Activated naive CD4-positive, alpha-beta T cell treated with anti-CD3 and anti-CD28 coated beads for 36 hours (primary cell): ENCODE results near the gene TRIM40. TPM values are rescaled to one million over a fixed set of nuclear protein-coding genes. Genes with fewer than 3 reads are reported as not detected.

Source experiments
- CTCF ChIA-PET: fragments of 350-600 bp; sonication (Branson Sonifier 250); formaldehyde crosslinking; loops from one replicate; lab custom pipeline; 2021; ENCODE audit warnings: antibody characterized with exemption; lab: Charles Lee
- DNase-seq: peaks from one replicate; pipeline ENCODE4 v3.0.0-alpha.2; 2020
- H3K27ac Mint-ChIP-seq: one replicate; pipeline ENCODE4 v1.8.0; 2021; ENCODE audit warnings: mild to moderate bottlenecking, mixed read lengths
- H3K27me3 Mint-ChIP-seq: one replicate; pipeline ENCODE4 v1.8.0; 2021; ENCODE audit warnings: low read depth, mixed read lengths
- H3K36me3 Mint-ChIP-seq: one replicate; pipeline ENCODE4 v1.8.0; 2021; ENCODE audit warnings: low read depth, mixed read lengths
- H3K4me1 Mint-ChIP-seq: one replicate; pipeline ENCODE4 v1.8.0; 2021; ENCODE audit warnings: low read depth, mixed read lengths
- H3K4me3 Mint-ChIP-seq: one replicate; pipeline ENCODE4 v1.8.0; 2021; ENCODE audit warnings: mild to moderate bottlenecking, moderate library complexity, mixed read lengths
- H3K9me3 Mint-ChIP-seq: one replicate; pipeline ENCODE4 v1.8.0; 2021; ENCODE audit warnings: mixed read lengths
- intact Hi-C: fragments of 100-400 bp; cut with micrococcal nuclease; formaldehyde crosslinking; loops from one replicate; pipeline ENCODE4 v1.15.1; 2023
- total RNA-seq, 2 experiments: library from RNA; stranded (reverse); gene quantifications; one replicate each; pipeline ENCODE4 v1.2.3, GENCODE V29; 2021

The TRIM40 gene
- total RNA-seq, 2 experiments from 2014 or later: not detected

DNA sequence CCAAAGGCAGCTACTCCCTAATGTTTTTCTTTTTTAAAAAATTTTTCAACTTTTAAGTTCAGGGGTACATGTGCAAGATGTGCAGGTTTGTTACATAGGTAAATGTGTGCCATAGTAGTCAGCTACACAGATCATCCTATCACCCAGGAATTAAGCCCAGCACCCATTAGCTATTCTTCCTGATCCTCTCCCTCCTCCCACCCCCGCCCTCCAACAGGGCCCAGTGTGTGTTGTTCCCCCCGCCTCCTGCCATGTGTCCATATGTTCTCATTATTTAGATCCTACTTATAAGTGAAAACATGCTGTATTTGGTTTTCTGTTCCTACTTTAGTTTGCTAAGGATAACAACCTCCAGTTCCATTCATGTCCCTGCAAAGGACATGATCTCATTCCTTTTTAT lies 39.8 kb downstream of the TRIM40 start:
- DNase-seq: no peak
- no peaks in the 10 kb centered on the region for H3K36me3 Mint-ChIP-seq
- intact Hi-C loops: loop anchor here (10.0 kb wide), 1 partner anchor 161 kb away; no protein-coding TSS in a partner anchor
- H3K27me3 Mint-ChIP-seq: peaks cover 46% of the 10 kb centered on the region
- no peak overlapping the region for H3K27ac Mint-ChIP-seq
- H3K4me3 Mint-ChIP-seq: no peak overlapping the region
- CTCF ChIA-PET: interaction anchor here (1.3 kb wide), 1 partner anchor 72 kb away, joined by 5 read pairs; no protein-coding TSS in a partner anchor
- H3K9me3 Mint-ChIP-seq: peaks cover 7% of the 10 kb centered on the region
- peaks cover 2% of the 10 kb centered on the region for H3K4me1 Mint-ChIP-seq

DNA sequence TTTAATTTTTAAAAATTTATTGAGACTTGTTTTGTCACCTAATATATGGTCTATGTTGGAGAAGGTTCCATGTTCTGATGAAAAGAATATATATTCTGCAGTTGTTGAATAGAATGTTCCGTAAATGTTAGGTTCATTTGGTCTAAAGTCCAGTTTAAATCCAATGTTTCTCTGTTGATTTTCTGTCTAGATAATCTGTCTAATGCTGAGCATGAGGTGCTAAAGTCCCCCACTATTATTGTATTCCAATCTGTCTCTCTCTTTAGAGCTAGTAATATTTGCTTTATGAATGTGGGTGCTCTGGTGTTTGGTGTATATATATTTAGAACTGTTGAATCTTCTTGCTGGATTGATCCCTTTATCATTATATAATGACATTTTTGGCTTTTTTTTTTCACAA lies 42.9 kb downstream of the TRIM40 start:
- H3K27me3 Mint-ChIP-seq: peaks cover 31% of the 10 kb centered on the region
- H3K36me3 Mint-ChIP-seq: no peaks in the 10 kb centered on the region
- intact Hi-C loops: loop anchor here (10.0 kb wide), 1 partner anchor 164 kb away; no protein-coding TSS in a partner anchor
- no peak overlapping the region for H3K4me3 Mint-ChIP-seq
- CTCF ChIA-PET: interaction anchor here (0.6 to 1.1 kb wide), 3 partner anchors 18 to 47 kb away, joined by 3 to 5 read pairs (median 5); no protein-coding TSS in a partner anchor
- H3K4me1 Mint-ChIP-seq: no peaks in the 10 kb centered on the region
- DNase-seq: no peak
- H3K9me3 Mint-ChIP-seq: peaks cover 10% of the 10 kb centered on the region
- no peak overlapping the region for H3K27ac Mint-ChIP-seq

DNA sequence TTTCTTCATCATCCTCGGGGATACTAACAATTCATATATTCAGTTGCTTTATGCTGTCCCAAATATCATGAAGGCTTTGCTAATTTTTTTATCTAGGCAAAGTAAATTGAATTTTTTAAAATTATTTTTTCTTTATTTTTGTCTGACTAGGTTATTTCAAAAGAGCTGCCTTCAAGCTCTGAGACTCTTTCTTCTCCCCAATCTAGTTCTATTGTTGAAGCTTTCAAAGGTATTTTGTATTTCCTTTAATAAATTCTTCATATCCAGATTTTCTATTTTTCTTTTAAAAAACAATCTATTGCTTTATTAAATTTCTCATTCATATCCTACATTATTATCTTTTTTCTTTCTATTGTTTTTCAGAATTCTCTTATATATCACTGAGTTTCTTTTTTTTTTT lies 44.2 kb downstream of the TRIM40 start:
- Mint-ChIP-seq H3K4me1 (no peaks in the 10 kb centered on the region), H3K27ac (no peak overlapping the region), H3K4me3 (no peak overlapping the region), H3K9me3 (peaks cover 10% of the 10 kb centered on the region), H3K27me3 (peaks cover 25% of the 10 kb centered on the region), H3K36me3 (peaks cover 4% of the 10 kb centered on the region)
- CTCF ChIA-PET: no interaction called here
- DNase-seq: no peak
- intact Hi-C loops: no loop called here

DNA sequence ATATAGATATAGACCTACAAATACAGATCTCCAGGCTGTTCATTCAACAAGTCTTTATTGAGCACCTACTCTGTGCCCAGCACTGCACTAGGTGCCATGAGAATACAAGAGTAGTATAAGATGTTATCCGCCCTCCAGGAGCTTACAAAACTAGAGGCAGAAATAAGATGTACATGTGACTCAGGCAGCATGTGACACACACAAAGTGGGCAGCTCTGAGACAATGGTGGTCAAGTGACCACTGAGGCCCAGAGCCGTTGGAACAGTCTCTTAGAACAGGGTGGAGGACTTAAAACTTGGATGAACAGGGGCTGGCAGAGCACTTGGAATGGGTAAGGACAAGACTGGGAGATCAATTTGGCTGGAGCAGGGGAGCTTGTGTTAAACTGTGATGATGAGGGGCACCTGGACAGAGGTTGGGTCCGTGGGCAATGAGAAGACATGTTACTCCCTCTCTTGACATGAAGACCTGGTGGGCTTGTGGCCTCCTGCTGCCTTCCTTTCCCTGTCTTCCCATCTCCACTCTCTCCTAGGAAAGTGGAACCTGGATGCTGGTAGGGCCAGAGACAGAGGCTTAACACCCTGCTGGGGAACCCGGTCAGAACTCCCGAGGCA lies 48.6 kb downstream of the TRIM40 start:
- CTCF ChIA-PET: interaction anchor here (0.8 kb wide), 1 partner anchor 84 kb away, joined by 3 read pairs; no protein-coding TSS in a partner anchor
- no peak for DNase-seq
- H3K9me3 Mint-ChIP-seq: peaks cover 8% of the 10 kb centered on the region
- H3K4me1 Mint-ChIP-seq: no peaks in the 10 kb centered on the region
- intact Hi-C loops: no loop called here
- no peaks in the 10 kb centered on the region for H3K27me3 Mint-ChIP-seq
- no peak overlapping the region for H3K4me3 Mint-ChIP-seq
- peaks cover 29% of the 10 kb centered on the region for H3K36me3 Mint-ChIP-seq
- H3K27ac Mint-ChIP-seq: no peak overlapping the region

DNA sequence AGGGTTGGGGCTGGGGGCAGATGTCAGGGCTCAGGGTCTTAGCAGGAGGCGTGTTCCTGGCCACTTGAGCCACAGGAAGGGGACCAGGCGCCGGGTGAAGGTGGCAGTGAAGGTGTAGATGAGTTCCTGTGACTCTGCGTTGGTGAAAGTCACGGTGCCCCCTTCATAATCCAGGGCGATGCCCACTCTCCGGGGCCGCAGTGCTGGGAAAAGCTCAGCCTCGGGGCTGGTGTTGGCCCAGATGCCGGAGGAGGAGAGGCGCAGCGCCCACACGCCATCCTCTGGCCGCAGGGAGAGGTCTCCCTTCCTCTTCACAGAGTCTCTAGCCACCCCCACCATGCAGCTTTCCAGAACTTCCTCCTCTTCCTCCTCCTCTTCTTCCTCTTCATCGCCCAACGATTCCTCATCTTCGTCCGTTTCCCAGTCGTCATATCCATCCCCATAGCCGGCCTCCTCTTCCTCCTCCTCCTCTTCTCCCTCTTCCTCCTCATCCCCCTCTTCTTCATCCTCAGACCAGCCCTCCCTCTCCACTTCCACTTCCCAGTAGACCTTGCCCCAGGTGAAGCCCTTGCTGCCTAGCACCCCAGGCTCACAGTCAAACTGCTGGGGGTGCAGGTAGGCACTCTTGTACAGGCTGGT lies 50.0 kb downstream of the TRIM40 start:
- Mint-ChIP-seq H3K9me3 (peaks cover 1% of the 10 kb centered on the region), H3K36me3 (peaks cover 32% of the 10 kb centered on the region), H3K4me1 (no peaks in the 10 kb centered on the region), H3K27me3 (no peaks in the 10 kb centered on the region), H3K27ac (peak overlapping the region; percentile 12), H3K4me3 (no peak overlapping the region)
- no peak for DNase-seq
- intact Hi-C loops: no loop called here
- CTCF ChIA-PET: no interaction called here

DNA sequence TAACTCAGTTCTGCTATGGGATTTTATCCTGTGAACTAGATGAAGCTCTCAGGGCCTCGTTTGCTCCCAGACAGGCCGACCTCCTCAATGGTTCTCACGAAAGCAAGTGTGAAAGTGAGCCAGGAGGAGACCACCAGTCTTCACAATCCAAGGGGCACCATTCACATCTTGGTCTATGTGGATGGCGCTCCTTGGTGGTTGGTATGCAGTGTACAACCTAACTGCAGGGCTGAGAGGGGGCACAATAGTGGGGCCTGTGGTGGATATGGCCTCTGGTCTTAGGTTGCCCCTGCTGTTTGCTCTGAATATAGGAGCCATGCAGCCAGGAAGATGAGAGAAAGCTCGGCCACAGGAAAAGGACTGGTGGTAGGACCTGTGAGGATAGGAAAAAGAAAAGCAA lies 52.6 kb downstream of the TRIM40 start:
- no peaks in the 10 kb centered on the region for H3K27me3 Mint-ChIP-seq
- DNase-seq: no peak
- intact Hi-C loops: no loop called here
- CTCF ChIA-PET: no interaction called here
- H3K9me3 Mint-ChIP-seq: no peaks in the 10 kb centered on the region
- H3K4me1 Mint-ChIP-seq: no peaks in the 10 kb centered on the region
- H3K27ac Mint-ChIP-seq: no peak overlapping the region
- no peak overlapping the region for H3K4me3 Mint-ChIP-seq
- H3K36me3 Mint-ChIP-seq: peaks cover 34% of the 10 kb centered on the region

DNA sequence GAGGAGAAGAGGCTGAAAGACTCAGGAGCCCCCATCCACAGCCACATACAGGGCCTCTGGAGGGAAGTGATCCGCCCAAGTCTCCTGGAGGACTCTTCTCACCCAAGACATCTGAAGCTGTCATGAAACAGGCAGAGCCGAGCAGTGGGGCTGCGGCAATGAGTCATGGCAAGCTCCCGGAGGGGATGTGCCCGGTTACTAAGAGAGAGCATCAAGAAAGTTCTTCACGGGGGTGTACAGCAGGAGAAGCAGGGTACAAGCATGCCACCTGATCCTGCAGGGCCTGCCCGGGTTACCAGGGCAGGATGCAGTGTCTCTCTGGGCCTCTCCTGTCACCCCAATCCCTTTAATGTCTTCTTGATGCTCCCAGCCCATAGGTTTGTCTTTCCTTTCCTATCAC lies 56.1 kb downstream of the TRIM40 start:
- CTCF ChIA-PET: no interaction called here
- peaks cover 24% of the 10 kb centered on the region for H3K36me3 Mint-ChIP-seq
- no peak for DNase-seq
- no peaks in the 10 kb centered on the region for H3K9me3 Mint-ChIP-seq
- no peak overlapping the region for H3K27ac Mint-ChIP-seq
- no peak overlapping the region for H3K4me3 Mint-ChIP-seq
- H3K4me1 Mint-ChIP-seq: peaks cover 3% of the 10 kb centered on the region
- intact Hi-C loops: no loop called here
- H3K27me3 Mint-ChIP-seq: no peaks in the 10 kb centered on the region

DNA sequence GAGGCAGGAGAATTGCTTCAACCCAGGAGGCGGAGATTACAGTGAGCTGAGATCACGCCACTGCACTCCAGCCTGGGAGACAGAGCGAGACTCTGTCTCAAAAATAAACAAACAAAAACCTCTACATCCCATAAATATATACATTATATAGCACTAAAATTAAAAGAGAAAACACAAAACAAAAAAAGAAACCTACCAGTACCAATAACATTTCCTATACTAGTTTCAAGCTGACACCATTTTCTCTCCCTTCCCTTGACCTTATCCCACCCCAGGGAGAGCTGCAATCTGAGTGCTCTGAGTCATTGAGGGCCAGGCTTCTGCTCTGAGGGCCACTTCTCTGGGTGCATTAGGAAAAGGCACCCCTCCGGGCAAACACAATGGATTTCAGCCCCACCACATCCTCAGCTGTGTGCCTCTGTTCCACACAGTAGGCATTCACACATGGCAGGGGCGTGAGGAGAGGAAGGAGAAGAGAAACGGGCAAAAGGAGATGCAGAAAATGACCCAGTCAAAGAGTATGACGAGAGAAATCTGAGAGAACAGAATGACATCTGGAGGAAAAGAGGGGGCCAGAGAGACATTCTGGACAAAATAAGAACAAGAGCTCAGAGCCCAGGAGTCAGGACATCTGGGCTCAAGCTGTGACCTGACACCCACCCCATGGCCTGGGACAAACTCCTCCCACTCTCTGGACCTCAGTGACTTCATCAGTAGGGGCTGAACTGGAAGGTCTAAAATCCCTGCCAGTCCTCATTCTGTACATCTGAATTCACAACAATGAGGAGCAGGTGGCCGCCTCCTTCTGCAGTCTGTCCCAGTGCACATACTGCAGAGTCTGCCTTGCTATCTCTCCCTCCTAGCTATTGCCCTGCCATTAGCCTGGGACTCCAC lies 59.1 kb downstream of the TRIM40 start:
- H3K27ac Mint-ChIP-seq: no peak overlapping the region
- no peaks in the 10 kb centered on the region for H3K27me3 Mint-ChIP-seq
- no peak for DNase-seq
- H3K9me3 Mint-ChIP-seq: no peaks in the 10 kb centered on the region
- intact Hi-C loops: no loop called here
- H3K36me3 Mint-ChIP-seq: peaks cover 20% of the 10 kb centered on the region
- peaks cover 5% of the 10 kb centered on the region for H3K4me1 Mint-ChIP-seq
- CTCF ChIA-PET: interaction anchor here (0.5 kb wide), 1 partner anchor 190 kb away, joined by 4 read pairs; no protein-coding TSS in a partner anchor
- H3K4me3 Mint-ChIP-seq: no peak overlapping the region

DNA sequence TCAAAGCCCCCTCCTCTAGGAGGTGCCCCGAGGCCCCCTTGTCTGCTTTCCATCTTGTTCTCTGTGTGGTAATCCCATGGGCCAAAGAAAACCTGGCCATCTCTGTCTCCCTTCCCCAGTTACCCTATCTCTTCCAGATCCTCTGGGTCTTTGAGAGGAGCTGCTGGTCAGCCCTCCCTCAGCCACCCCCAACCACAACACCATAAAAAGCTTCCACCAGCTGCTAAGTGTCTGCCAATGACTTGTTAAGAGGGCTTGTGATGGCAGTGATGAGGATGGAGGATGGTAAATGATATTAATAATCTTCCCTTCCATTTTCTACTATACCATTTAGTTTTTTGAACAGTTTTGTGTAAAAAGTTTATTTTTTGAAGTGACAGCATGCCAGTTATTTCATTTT lies 60.0 kb downstream of the TRIM40 start:
- Mint-ChIP-seq H3K27ac (no peak overlapping the region), H3K27me3 (no peaks in the 10 kb centered on the region), H3K4me1 (peaks cover 6% of the 10 kb centered on the region), H3K36me3 (peaks cover 25% of the 10 kb centered on the region), H3K9me3 (no peaks in the 10 kb centered on the region), H3K4me3 (no peak overlapping the region)
- intact Hi-C loops: no loop called here
- DNase-seq: no peak
- CTCF ChIA-PET: interaction anchor here (0.5 kb wide), 1 partner anchor 189 kb away, joined by 4 read pairs; no protein-coding TSS in a partner anchor

DNA sequence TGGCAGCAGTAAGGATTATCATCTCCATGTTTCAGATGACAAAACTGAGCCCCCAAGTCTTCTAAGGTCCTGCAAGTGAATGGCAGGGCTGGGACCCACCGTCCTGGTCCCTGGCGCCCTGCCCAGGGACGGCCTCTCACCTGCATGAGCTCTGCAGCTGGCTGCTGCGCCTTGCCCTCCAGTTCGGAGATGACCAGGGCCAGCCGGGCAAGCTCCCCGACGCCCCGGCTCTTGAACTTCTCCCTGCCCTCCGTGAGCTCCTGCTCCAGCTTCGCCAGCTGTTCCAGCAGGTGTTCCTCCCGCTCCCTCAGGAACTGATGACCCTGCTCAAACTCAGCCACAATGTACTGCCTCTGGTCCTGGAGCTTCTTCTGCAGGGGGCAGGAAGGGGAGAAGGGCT lies 60.4 kb downstream of the TRIM40 start:
- Mint-ChIP-seq H3K4me3 (no peak overlapping the region), H3K27me3 (no peaks in the 10 kb centered on the region), H3K4me1 (peaks cover 6% of the 10 kb centered on the region), H3K27ac (no peak overlapping the region), H3K9me3 (no peaks in the 10 kb centered on the region), H3K36me3 (peaks cover 27% of the 10 kb centered on the region)
- CTCF ChIA-PET: interaction anchor here (0.6 kb wide), 1 partner anchor 589 kb away, joined by 3 read pairs; no protein-coding TSS in a partner anchor
- DNase-seq: no peak
- intact Hi-C loops: no loop called here
